H1 (cell line): ENCODE measurements around the gene CLEC1A. TPM values are rescaled to one million over a fixed set of nuclear protein-coding genes. Genes with fewer than 3 reads are reported as not detected.

Experiments
- CTCF ChIA-PET: fragments of 300-600 bp; sonication (Branson Sonifier 250); formaldehyde crosslinking; loops from one replicate; lab custom pipeline; 2021; ENCODE audit not compliant: partially characterized antibody; lab: Charles Lee
- POLR2A ChIA-PET: fragments of 300-600 bp; sonication (Branson Sonifier 250); formaldehyde crosslinking; loops from one replicate; lab custom pipeline; 2021; ENCODE audit warnings: inconsistent platforms; ENCODE audit not compliant: partially characterized antibody; lab: Charles Lee
- DNase-seq, 2 experiments: peaks; one replicate each; pipeline versions ENCODE4 v3.0.0 to v3.0.0-alpha.2; 2010 to 2022; ENCODE audit warnings: low spot score in 2 of 2, low read depth in 1 of 2, mixed read lengths in 1 of 2
- FAIRE-seq: peaks from 2 replicates; lab custom pipeline; 2011; peaks lifted over from hg19 to GRCh38; lab: Jason Lieb, UNC
- H2AFZ ChIP-seq: 2 replicates; pipeline ENCODE4 v1.8.1; 2012; ENCODE audit warnings: low read length, inconsistent platforms
- H2AK5ac ChIP-seq: 2 replicates; pipeline ENCODE4 v1.6.1; 2013; ENCODE audit warnings: low read depth, low read length
- H2BK120ac ChIP-seq: replicated peaks from 2 replicates; pipeline ENCODE3; 2013; ENCODE audit warnings: low read depth, low read length, inconsistent platforms
- H2BK12ac ChIP-seq: 2 replicates; pipeline ENCODE4 v1.6.1; 2013; ENCODE audit warnings: low read depth, low read length
- H2BK15ac ChIP-seq: 2 replicates; pipeline ENCODE4 v1.6.1; 2013; ENCODE audit warnings: low read length
- H2BK20ac ChIP-seq: 2 replicates; pipeline ENCODE4 v1.6.1; 2013; ENCODE audit warnings: low read length
- H2BK5ac ChIP-seq: 2 replicates; pipeline ENCODE4 v1.6.1; 2013; ENCODE audit warnings: low read depth, low read length
- H3K14ac ChIP-seq: 2 replicates; pipeline ENCODE4 v1.6.1; 2013; ENCODE audit warnings: inconsistent platforms; ENCODE audit not compliant: insufficient read length
- H3K18ac ChIP-seq: 2 replicates; pipeline ENCODE4 v1.6.1; 2013; ENCODE audit warnings: low read length; ENCODE audit errors: extremely low read depth
- H3K23ac ChIP-seq: 2 replicates; pipeline ENCODE4 v1.6.1; 2013; ENCODE audit warnings: inconsistent platforms; ENCODE audit not compliant: insufficient read length
- H3K23me2 ChIP-seq: 2 replicates; pipeline ENCODE4 v1.6.1; 2013; ENCODE audit warnings: low read depth, low read length
- H3K27ac ChIP-seq: 2 replicates; pipeline ENCODE4 v1.6.1; 2011; ENCODE audit warnings: low read depth, low read length, inconsistent platforms
- H3K27me3 ChIP-seq, 4 experiments: replicated peaks in 1 of 4; 1 replicate in 1 of 4; 2 replicates in 3 of 4; pipeline versions ENCODE4 v1.6.1 to v1.8.1; 2011 to 2013; ENCODE audit warnings: low read length in 3 of 4, mild to moderate bottlenecking in 3 of 4, inconsistent platforms in 2 of 4, mixed read lengths in 2 of 4, moderate library complexity in 1 of 4; ENCODE audit not compliant: control insufficient read depth in 3 of 4, insufficient read depth in 3 of 4; ENCODE audit errors: extremely low read depth in 1 of 4
- H3K36me3 ChIP-seq, 4 experiments: 2 replicates each; pipeline versions ENCODE4 v1.6.1 to v1.8.1; 2011 to 2013; ENCODE audit warnings: mild to moderate bottlenecking in 4 of 4, low read length in 3 of 4, moderate library complexity in 2 of 4, control low read depth in 1 of 4, inconsistent platforms in 1 of 4; ENCODE audit not compliant: insufficient read depth in 4 of 4, control insufficient read depth in 2 of 4
- H3K4ac ChIP-seq: replicated peaks from 2 replicates; pipeline ENCODE3; 2013; ENCODE audit warnings: low read length, low read depth, mixed read lengths, inconsistent platforms; ENCODE audit not compliant: insufficient read length
- H3K4me1 ChIP-seq, 4 experiments: replicated peaks in 1 of 4; 1 replicate in 1 of 4; 2 replicates in 3 of 4; pipeline versions ENCODE4 v1.6.1 to v1.8.1; 2011 to 2013; ENCODE audit warnings: low read length in 3 of 4, inconsistent platforms in 2 of 4, mixed read lengths in 1 of 4; ENCODE audit not compliant: insufficient read depth in 4 of 4, control insufficient read depth in 3 of 4
- H3K4me2 ChIP-seq, 2 experiments: 2 replicates each; pipeline versions ENCODE4 v1.6.1 to v1.8.1; 2011 to 2013; ENCODE audit warnings: low read depth in 2 of 2, low read length in 2 of 2, control low read depth in 1 of 2, inconsistent platforms in 1 of 2, mild to moderate bottlenecking in 1 of 2; ENCODE audit not compliant: insufficient read depth in 1 of 2
- H3K4me3 ChIP-seq, 4 experiments: fragments of 200-600, 300-600 bp in 1 of 4; sonication (generic), shearing (Covaris generic), sonication (Bioruptor Twin) in 1 of 4; 2 replicates each; pipeline versions ENCODE4 v1.5.1 to v1.8.1; 2011 to 2016; ENCODE audit warnings: low read length in 4 of 4, low read depth in 3 of 4, control low read depth in 2 of 4, inconsistent platforms in 2 of 4, mild to moderate bottlenecking in 2 of 4, mixed read lengths in 1 of 4, moderate library complexity in 1 of 4; ENCODE audit not compliant: insufficient read depth in 2 of 4; ENCODE audit errors: extremely low read depth in 1 of 4
- H3K56ac ChIP-seq: replicated peaks from 2 replicates; pipeline ENCODE3; 2013; ENCODE audit warnings: low read depth, mild to moderate bottlenecking, mixed read lengths, low read length, inconsistent platforms; ENCODE audit not compliant: insufficient read length
- H3K79me1 ChIP-seq: 2 replicates; pipeline ENCODE4 v1.6.1; 2013; ENCODE audit warnings: low read depth, low read length, control low read depth
- H3K79me2 ChIP-seq, 2 experiments: 2 replicates each; pipeline versions ENCODE4 v1.6.1 to v1.8.1; 2012 to 2013; ENCODE audit warnings: low read length in 2 of 2, mild to moderate bottlenecking in 2 of 2, inconsistent platforms in 1 of 2; ENCODE audit not compliant: insufficient read depth in 2 of 2, control insufficient read depth in 1 of 2
- H3K9ac ChIP-seq, 4 experiments: replicated peaks in 1 of 4; 1 replicate in 1 of 4; 2 replicates in 3 of 4; pipeline versions ENCODE4 v1.6.1 to v1.8.1; 2011 to 2013; ENCODE audit warnings: low read depth in 3 of 4, low read length in 3 of 4, control low read depth in 2 of 4, mild to moderate bottlenecking in 2 of 4, moderate library complexity in 2 of 4, inconsistent platforms in 1 of 4; ENCODE audit errors: extremely low read depth in 1 of 4
- H3K9me3 ChIP-seq, 2 experiments: 2 replicates each; pipeline versions ENCODE4 v1.6.1 to v1.8.1; 2012 to 2013; ENCODE audit warnings: mild to moderate bottlenecking in 2 of 2, moderate library complexity in 2 of 2, control low read depth in 1 of 2, inconsistent platforms in 1 of 2, low read depth in 1 of 2, low read length in 1 of 2, mixed read lengths in 1 of 2; ENCODE audit not compliant: insufficient read depth in 2 of 2
- H4K20me1 ChIP-seq, 2 experiments: replicated peaks in 1 of 2; 2 replicates each; pipeline versions ENCODE3 to v1.8.1; 2011 to 2013; ENCODE audit warnings: inconsistent platforms in 2 of 2, low read length in 2 of 2, mild to moderate bottlenecking in 1 of 2; ENCODE audit not compliant: insufficient read depth in 2 of 2, control insufficient read depth in 1 of 2
- H4K5ac ChIP-seq: 2 replicates; pipeline ENCODE4 v1.6.1; 2013; ENCODE audit warnings: low read length, low read depth, mixed read lengths, inconsistent platforms; ENCODE audit not compliant: insufficient read length
- H4K8ac ChIP-seq: 2 replicates; pipeline ENCODE4 v1.8.0; 2013; ENCODE audit warnings: mild to moderate bottlenecking, moderate library complexity, low read length, inconsistent platforms; ENCODE audit not compliant: insufficient read depth; ENCODE audit errors: extremely low read depth
- H4K91ac ChIP-seq: replicated peaks from 2 replicates; pipeline ENCODE3; 2013; ENCODE audit warnings: low read length, mixed read lengths, inconsistent platforms; ENCODE audit not compliant: insufficient read length
- BACH1 ChIP-seq: IDR thresholded peaks from 2 replicates; pipeline ENCODE4 v1.6.1; 2012; ENCODE audit warnings: low read length, improper control_type of control experiment
- CEBPB ChIP-seq: IDR thresholded peaks from 2 replicates; pipeline ENCODE4 v1.6.1; 2012; ENCODE audit warnings: low read depth, low read length
- TAF7 ChIP-seq: optimal IDR thresholded peaks from 2 replicates; pipeline ENCODE3; 2011; ENCODE audit warnings: low read depth, mild to moderate bottlenecking, inconsistent platforms, low read length, moderate library complexity, borderline replicate concordance
- WGBS, 2 experiments: shearing (Covaris generic) in 1 of 2; methylation state at CpG; one replicate each; pipeline versions ENCODE4 v1.1.6 to v1.1.7; 2013 to 2015; ENCODE audit warnings: low lambda C conversion rate in 2 of 2, mixed read lengths in 2 of 2, inconsistent platforms in 1 of 2, low coverage in 1 of 2, missing lambda C conversion rate in 1 of 2; ENCODE audit not compliant: insufficient replicate concordance in 2 of 2, insufficient coverage in 1 of 2, insufficient read length in 1 of 2; ENCODE audit errors: extremely low coverage in 1 of 2, missing lambda C conversion rate in 1 of 2; 5-methylcytosine and 5-hydroxymethylcytosine counted together
- polyA plus RNA-seq, 7 experiments: library from polyadenylated mRNA; depleted of rRNA in 3 of 7; stranded (reverse) in 5 of 7; unstranded in 2 of 7; fragments of >200 nt in 5 of 7; fragments of 200-250 nt in 2 of 7; gene quantifications; 1 replicate in 5 of 7; 2 replicates in 1 of 7; 4 replicates in 1 of 7; pipeline versions ENCODE4 v1.2.1 to v1.2.3, GENCODE V29; 2011 to 2013; ENCODE audit warnings: missing spikeins in 2 of 7, mixed read lengths in 2 of 7
- total RNA-seq: library from RNA; stranded (reverse); fragmentation: NEBNext Ultra II Directional; extraction: Animal tissue kit (Norgen Biotek cat#: 25700); gene quantifications from 2 replicates; pipeline ENCODE4 v1.2.1, GENCODE V29; 2021

The CLEC1A gene
- total and polyA plus RNA-seq, 2 of the 8 experiments (the other 6 are each of a cell fraction or from before 2014, with no cell fraction given), result 0.20 TPM; not detected in 1

DNA sequence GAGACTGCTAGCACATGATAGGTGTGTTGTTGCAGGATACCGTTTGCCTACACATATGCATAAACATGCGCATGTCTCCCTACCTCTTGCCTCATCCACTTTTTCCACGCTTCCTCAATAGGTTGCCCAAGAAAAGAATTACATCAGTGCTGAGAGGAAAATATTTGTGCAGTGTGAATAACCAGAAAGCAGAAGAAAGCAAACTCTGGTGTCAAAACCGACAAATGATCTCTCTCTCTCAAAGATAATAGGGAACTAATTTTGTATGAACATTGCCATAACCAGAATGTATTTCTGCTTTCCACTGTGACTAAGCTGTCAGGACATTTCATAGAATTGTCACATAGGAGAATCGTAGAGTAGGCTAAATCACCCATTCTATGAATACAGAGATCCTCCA lies 29.9 kb upstream of the CLEC1A start:
- no peaks in the 10 kb centered on the region for H3K23me2 ChIP-seq
- H3K79me2 ChIP-seq, result no peaks in the 10 kb centered on the region
- H4K91ac ChIP-seq, result no peak overlapping the region
- no peak for DNase-seq
- H4K5ac ChIP-seq, result no peak overlapping the region
- no peak overlapping the region for H4K8ac ChIP-seq
- FAIRE-seq, result no peak
- H2BK12ac ChIP-seq, result no peak overlapping the region
- no peak for TF ChIP-seq TAF7
- TF ChIP-seq CEBPB, result peak; percentile 39; the same call in 1 of the 2 replicates
- TF ChIP-seq BACH1, result no peak
- H3K9ac ChIP-seq, result no peak overlapping the region
- no peaks in the 10 kb centered on the region for H3K36me3 ChIP-seq
- no peak overlapping the region; a peak in 1 of 4 replicates for H3K4me2 ChIP-seq
- H3K4me3 ChIP-seq, result no peak overlapping the region
- H3K9me3 ChIP-seq, result no peaks in the 10 kb centered on the region
- peaks cover 0 to 11% (median 6%) of the 10 kb centered on the region in 4 experiments; a peak in 4 of 7 replicates for H3K4me1 ChIP-seq
- no peak overlapping the region for H2BK120ac ChIP-seq
- H3K27ac ChIP-seq, result no peak overlapping the region
- H4K20me1 ChIP-seq, result no peaks in the 10 kb centered on the region
- H3K4ac ChIP-seq, result no peak overlapping the region
- no peak overlapping the region for H3K18ac ChIP-seq
- WGBS, 2 experiments, result 82% methylated on average over 5 of the region's 5 CpGs; no CpG with 5 or more reads in 1 of the 2 experiments
- no peak overlapping the region for H3K56ac ChIP-seq
- H3K23ac ChIP-seq, result no peak overlapping the region
- no peak overlapping the region for H2BK5ac ChIP-seq
- no peaks in the 10 kb centered on the region for H3K27me3 ChIP-seq
- no peak overlapping the region for H2BK15ac ChIP-seq
- H2BK20ac ChIP-seq, result no peak overlapping the region
- H2AFZ ChIP-seq, result no peak overlapping the region; the same call in 1 of the 2 replicates
- POLR2A ChIA-PET, result no interaction called here
- H3K79me1 ChIP-seq, result no peaks in the 10 kb centered on the region
- no peak overlapping the region for H3K14ac ChIP-seq
- CTCF ChIA-PET, result interaction anchor here (1.1 to 2.1 kb wide), 3 partner anchors 11 to 119 kb away, joined by 4 to 9 read pairs (median 4); partner anchors contain the start of genes CLEC12B and CLEC1A
- H2AK5ac ChIP-seq, result no peak overlapping the region
